Measurements from ENCODE around the gene ARSA. TPM values are rescaled to one million over a fixed set of nuclear protein-coding genes. Genes with fewer than 3 reads are reported as not detected.

Gene ARSA
- total RNA-seq, 1 experiment from 2014 or later = 16.4 TPM

GRCh38 chr22:50578776-50579310, 49.1 kb downstream of the ARSA start:
- H4K20me1 ChIP-seq (ENCODE audit: insufficient read depth) = no peaks in the 10 kb centered on the region
- ATAC-seq = no peak
- BruUV-seq (replicated peaks) = no TSS peak
- RAD21 ChIA-PET (ENCODE audit: low non-redundant PET in 1 of 2, low total read pairs in 2 of 2, uncharacterized antibody in 2 of 2, unreplicated experiment in 2 of 2) = no interaction called here
- H3K9me2 ChIP-seq (ENCODE audit: insufficient read depth) = no peaks in the 10 kb centered on the region
- H3K4me3 ChIP-seq (replicated peaks in 1 of 2; ENCODE audit: low read depth in 1 of 2, low read length in 2 of 2) = no peak overlapping the region
- H3K9ac ChIP-seq (ENCODE audit: low read length) = no peak overlapping the region
- POLR2A ChIA-PET = no interaction called here
- H3K4me1 ChIP-seq (ENCODE audit: control insufficient read depth in 1 of 2, insufficient read depth in 2 of 2, low read length in 2 of 2) = peaks cover 5 to 18% of the 10 kb centered on the region in 2 experiments
- no peak for TF ChIP-seq TCF7L2 (IDR thresholded peaks at IDR 0.05; ENCODE audit: borderline replicate concordance, extremely low read depth, insufficient read depth, insufficient read length)
- TF ChIP-seq POLR2A (IDR thresholded peaks at IDR 0.05; ENCODE audit: borderline replicate concordance, extremely low read depth, insufficient read depth, insufficient read length) = no peak
- no peak for TF ChIP-seq CTCF (IDR thresholded peaks at IDR 0.05 in 2 of 3, conservative IDR thresholded peaks at IDR 0.05 in 1 of 3; ENCODE audit: borderline replicate concordance in 1 of 3, insufficient read depth in 1 of 3, low read depth in 2 of 3, low read length in 2 of 3)
- TF ChIP-seq SIN3A (IDR thresholded peaks at IDR 0.05; ENCODE audit: low read depth) = no peak
- TF ChIP-seq SRF (IDR thresholded peaks at IDR 0.05; ENCODE audit: low read depth) = no peak
- TF ChIP-seq EZH2 (IDR thresholded peaks at IDR 0.05) = no peak
- no peak for TF ChIP-seq EGR1 (IDR thresholded peaks at IDR 0.05; ENCODE audit: low read depth)
- TF ChIP-seq CBX3 (IDR thresholded peaks at IDR 0.05; ENCODE audit: low read depth) = no peak
- TF ChIP-seq, protein P1, sequence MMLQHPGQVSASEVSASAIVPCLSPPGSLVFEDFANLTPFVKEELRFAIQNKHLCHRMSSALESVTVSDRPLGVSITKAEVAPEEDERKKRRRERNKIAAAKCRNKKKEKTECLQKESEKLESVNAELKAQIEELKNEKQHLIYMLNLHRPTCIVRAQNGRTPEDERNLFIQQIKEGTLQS (IDR thresholded peaks at IDR 0.05) = no peak
- no peak for TF ChIP-seq EZH2phosphoT487 (IDR thresholded peaks at IDR 0.05; ENCODE audit: borderline replicate concordance)
- no peak for TF ChIP-seq FOSL1 (IDR thresholded peaks at IDR 0.05; ENCODE audit: low read depth)
- no peak for TF ChIP-seq SP1 (IDR thresholded peaks at IDR 0.05; ENCODE audit: low read depth)
- TF ChIP-seq YY1 (IDR thresholded peaks at IDR 0.05; ENCODE audit: extremely low read depth, insufficient replicate concordance, low read depth, low read length) = no peak
- TF ChIP-seq, protein P2, sequence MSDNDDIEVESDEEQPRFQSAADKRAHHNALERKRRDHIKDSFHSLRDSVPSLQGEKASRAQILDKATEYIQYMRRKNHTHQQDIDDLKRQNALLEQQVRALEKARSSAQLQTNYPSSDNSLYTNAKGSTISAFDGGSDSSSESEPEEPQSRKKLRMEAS (IDR thresholded peaks at IDR 0.05) = no peak
- CTCF ChIA-PET = no interaction called here
- DNase-seq (ENCODE audit: low read depth, low spot score) = no peak
- no peaks in the 10 kb centered on the region for H3K9me3 ChIP-seq (ENCODE audit: control insufficient read depth in 1 of 2, insufficient read depth in 1 of 2, low read depth in 1 of 2, low read length in 2 of 2)
- no peaks in the 10 kb centered on the region for H3K27me3 ChIP-seq (ENCODE audit: insufficient read depth, low read length)
- intact Hi-C loops (cut with micrococcal nuclease) = no loop called here
- no peak overlapping the region for H2AFZ ChIP-seq (ENCODE audit: low read depth, low read length, poor library complexity, severe bottlenecking)
- H3K27ac ChIP-seq (ENCODE audit: low read depth, low read length) = no peak overlapping the region
- H3K79me2 ChIP-seq (ENCODE audit: insufficient read depth, low read length) = peaks cover 16% of the 10 kb centered on the region; the same call in 1 of the 2 replicates
- no peak overlapping the region for H3K4me2 ChIP-seq (ENCODE audit: low read length)
- H3K36me3 ChIP-seq (ENCODE audit: control insufficient read depth in 1 of 2, insufficient read depth in 2 of 2, low read length in 2 of 2) = no peaks in the 10 kb centered on the region; a peak in 2 of 4 replicates
